H4 (cell line): ENCODE measurements around the gene BTBD7. TPM values are rescaled to one million over a fixed set of nuclear protein-coding genes. Genes with fewer than 3 reads are reported as not detected.

Source experiments
- DNase-seq: peaks from one replicate; pipeline ENCODE4 v3.0.0-alpha.2; 2015; ENCODE audit warnings: low spot score
- total RNA-seq: library from RNA; depleted of rRNA; stranded (reverse); fragments of >200 nt; shearing (Covaris generic); gene quantifications from 2 replicates; pipeline ENCODE4 v1.2.3, GENCODE V29; 2014

BTBD7 gene
- total RNA-seq, 1 experiment from 2014 or later: 11.0 TPM

DNA sequence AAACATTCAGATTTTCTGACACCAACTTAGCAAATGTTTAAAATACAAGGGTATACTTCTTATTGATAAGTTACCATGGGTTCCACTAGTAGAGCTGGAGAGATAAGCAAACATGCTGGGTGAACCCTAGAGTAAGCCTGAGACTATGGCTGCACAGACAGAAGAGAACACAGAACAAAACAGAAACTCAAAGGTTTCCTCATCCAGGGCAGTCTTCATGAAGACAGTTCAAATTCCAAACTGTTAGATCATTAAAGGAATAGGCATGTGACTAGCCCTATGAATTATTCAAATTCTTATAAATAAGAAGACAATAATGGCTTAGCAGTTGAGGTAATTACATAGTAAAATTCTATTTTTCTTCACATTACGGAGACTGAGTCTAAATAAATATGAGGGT lies 28.1 kb downstream of the BTBD7 start:
- no peak for DNase-seq

DNA sequence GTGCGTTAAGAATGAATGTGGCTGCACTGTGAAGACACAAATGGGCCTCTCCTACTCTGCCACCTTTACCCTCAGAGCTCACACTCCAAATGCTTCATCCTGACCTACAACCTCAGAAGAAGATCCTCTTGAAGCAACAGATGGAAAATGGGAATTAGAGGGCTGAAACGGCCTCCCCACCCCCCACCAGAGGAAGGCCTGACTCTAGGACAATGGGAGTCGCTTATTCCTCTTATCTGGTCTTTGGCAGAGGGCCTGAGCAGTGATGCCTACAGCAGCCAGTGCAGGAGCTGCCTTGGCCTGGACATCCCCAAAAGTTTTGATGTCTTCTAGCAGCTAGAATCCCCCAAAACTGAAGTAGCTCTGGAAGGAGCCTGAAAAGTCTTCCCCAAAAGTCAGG lies 29.2 kb downstream of the BTBD7 start:
- no peak for DNase-seq

DNA sequence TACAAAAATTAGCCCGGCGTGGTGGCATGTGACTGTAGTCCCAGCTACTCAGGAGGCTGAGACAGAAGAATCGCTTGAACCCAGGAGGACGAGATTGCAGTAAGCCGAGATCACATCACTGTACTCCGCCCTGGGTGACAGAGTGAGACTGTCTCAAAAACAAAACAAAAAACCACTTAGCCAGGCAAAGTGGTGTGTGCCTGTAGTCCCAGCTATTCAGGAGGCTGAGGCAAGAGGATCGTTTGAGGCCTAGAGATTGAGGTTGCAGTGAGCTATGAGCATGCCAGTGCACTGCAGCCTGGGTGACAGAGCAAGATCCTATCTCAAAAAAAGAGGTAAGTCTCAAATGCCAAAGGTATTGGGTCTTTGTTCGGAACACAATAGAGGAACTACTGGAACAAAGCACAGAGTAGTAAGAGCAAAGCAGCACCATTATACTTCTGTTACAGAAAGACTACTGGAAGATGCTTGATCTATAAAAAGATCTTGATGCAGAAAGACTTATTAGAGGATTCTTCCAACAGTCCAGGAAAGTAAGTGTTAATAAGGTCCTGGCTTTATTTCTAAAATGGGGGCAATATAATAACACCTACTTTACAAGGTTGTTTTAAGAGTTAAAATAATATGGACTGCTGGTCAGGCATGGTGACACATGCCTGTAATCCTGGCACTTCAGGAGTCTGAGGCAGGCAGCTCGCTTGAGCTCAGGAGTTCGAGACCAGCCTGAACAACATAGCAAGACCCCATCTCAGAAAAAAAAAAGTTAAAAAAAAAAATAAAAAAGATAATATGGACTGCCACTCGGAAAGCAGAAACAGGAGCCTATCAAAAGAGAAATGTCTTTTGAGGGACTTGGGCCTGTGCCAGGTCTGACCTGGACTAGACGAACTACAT lies 29.9 kb downstream of the BTBD7 start:
- no peak for DNase-seq

DNA sequence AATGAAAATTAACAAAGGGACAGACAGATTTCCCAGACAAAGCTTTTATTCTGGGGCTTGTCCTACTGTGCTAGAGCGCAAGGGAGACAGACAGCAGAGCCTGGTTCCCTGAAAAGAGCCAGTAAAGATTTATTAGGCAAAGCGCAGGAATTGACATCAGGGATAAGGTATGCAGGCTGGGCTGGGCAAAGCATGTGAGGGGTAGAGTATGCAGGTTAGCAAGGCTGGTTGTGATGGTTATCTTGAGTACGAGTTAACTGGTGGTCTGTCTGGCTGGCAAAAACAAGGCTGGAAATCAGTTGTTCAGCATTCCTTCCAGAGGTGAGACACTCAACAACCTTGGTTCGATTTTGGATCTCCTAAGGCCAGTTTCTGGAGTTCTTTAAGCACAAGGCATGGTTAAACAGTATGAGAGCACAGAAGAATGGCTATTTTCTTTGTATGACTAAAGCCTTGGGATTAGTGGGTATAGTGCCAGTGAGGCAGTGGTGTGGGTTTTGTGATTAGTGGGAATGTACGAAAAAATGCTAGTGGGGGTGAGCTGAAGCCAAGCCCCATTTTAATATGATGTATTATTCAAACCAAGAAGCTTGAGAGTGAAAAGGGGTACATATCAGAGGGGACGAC lies 30.9 kb downstream of the BTBD7 start:
- no peak for DNase-seq

DNA sequence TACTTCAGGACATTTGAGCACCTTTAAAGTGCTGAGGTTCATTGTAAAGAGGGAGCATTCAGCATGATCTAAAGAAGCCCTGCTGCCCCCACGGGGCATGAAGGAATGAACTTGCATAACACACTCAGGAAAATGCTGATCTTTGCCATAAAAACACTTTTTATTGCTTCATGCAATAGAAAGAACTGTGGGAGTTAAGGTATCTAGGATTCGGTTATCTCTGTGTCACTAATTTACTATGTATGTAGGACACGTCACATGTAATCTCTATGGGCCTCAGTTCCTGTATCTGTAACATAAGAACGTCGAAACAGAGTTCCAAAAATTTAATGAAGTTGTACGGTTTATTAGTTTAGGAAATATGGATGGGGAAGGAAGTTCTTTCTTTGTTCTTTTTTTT lies 33.0 kb downstream of the BTBD7 start:
- no peak for DNase-seq

DNA sequence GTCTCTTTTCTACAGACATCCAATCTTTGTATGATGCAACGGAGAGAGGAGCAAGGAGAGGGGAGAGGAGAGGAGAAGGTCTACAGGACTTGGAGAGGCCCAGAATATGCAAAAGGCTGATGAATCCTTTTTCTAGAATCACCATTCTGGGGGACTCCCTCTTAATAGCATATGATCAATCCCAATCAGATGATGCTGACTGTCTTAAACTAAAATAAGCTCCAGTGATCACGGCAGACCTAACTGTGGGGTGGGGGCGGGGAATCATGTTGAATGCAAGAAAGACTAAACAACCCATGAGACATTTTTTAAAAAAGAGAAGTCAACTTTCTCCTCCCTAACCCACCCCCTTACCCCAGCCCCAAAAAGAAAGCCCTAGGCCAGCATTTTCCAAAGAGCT lies 33.4 kb downstream of the BTBD7 start:
- no peak for DNase-seq

DNA sequence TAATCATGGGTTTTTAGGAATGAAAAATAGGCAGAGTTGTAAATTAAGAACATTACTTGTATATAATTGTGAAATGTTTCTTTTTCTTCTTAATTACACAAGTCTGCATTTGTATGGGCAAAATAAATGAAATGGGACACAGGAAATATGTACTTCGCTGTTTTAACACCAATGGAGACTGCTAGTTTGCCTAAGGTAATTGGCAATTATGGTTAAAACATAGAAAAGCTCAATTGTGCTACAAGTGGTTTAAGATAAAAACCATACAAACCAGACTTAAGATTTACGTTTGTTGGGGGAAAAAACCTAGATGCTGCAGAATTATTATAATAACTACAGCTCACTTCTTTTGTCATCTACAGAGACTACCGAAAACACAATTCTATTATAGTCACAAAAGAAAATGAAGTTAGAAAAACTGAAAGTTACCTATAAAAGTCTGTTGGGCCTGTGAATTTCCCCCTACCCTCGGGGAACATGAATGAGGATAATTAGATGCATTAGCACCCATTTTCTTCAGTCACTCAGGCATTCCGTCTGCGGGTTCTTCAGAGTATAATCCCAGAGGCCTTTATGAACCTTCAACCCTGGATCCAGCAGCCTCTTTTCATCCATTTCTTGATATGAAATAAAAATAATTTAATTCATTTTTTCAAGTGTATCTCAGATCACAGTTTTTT lies 37.2 kb downstream of the BTBD7 start:
- DNase-seq: no peak

DNA sequence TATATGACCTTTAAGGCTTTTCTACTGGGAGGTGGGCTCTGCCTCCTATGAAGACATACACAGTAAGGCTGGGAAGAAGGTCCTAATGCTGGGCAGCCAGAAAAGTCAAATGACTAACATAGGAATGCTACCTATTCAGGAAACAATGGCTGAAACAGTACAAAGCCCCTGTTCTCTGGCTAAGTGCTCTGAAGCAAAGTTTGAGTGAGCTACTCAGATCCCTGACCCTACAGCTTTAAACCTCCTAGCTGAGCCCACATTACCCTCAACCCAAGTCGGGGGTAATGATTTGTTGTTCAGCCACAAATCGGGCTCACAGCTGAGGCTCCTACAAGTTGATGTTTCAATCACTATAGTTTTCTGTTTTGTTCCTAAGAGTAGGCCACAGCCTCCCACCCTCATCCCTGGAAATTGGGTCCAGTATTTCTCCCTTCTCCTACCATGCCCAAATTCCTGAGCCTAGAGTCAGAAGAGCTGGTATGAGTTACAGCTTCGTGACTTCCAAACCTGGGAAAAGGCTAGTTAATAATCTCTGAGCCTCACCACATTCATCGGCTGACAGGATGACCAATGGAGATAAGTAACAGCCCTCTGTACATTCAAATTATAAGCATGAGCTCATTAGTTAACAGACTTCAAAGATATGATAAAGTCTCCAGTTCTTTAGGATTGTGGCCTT lies 46.5 kb downstream of the BTBD7 start:
- DNase-seq: no peak

DNA sequence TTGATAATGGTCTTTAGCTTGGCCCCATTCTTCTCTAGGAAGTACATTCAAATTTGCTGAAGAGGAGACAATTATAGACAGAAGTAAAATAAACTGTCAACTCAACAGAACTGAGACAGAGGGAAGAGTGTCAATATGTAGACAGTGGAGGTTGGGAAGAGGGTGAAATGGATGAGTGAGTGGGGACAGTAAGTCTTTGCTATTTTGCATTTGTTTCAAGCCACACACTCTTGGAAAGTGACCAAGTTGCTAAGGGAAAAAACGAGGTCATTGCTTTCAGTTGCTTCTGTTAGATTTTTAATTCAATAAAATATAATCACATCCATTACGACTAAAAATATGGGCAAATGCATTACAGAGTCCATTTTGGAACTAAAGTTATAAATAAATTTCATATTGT lies 47.8 kb downstream of the BTBD7 start:
- no peak for DNase-seq

DNA sequence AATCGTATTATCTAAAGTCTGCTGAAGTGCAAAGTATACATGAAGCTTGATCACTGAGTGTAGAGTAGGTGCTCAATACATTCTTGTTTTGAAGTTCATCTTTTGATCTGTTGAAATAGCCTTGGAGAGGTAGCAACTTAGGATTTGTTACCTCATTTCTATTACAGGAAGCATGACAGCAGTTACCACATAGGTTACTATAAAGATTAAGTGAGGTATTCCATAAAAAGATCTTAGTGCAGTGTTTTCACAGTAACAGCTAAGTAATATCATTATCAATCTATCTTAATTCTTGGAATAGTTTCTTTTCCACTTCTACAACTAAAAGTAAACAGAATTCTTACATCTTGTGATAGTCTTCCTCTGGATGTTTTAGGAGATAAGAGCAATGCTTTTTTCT lies 50.9 kb downstream of the BTBD7 start:
- no peak for DNase-seq

DNA sequence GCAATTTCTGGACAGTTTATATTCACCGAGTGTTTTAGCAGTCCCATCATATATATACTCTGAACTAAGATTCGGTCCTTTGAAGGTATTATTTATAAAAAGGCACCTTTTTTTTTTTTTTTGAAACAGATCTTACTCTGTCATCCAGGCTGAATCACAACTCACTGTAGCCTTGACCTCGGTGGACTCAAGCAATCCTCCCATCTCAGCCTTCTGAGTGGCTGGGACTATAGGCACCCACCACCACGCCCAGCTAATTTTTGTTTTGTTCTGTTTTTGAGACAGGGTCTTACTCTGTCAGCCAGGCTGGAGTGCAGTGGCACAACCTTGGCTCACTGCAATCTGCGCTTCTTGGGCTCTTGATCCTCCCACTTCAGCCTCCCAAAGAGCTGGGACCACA lies 52.1 kb downstream of the BTBD7 start:
- DNase-seq: no peak

DNA sequence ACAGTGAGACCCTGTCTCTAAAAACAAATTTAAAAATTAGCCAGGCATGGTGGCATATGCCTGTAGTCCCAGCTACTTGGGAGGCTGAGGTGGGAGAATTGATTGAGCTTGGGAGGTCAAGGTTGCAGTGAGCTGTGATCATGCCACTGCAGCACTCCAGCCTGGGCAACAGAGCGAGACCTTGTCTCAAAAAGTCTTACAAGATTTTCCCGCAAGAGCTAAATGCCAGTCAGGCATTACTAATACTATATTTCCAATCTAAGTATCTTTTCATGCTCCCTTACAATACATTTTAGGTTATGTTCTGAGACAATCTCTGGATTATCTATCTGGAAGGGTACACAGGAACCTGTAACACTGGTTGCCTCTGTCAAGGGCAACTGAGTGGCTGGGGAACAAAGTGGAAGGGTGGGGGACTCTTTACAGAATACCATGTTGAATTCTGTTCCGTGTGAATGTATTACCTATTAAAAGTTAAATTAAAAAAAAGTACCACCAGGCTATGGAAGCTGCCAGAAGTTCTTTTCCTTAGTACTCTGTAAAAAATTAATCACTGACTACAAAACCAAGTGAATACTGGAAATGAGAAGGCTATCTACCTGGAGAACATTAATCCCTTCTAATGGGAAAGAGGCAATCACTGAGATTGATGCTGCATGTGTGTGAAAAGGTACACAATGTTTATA lies 56.7 kb downstream of the BTBD7 start:
- no peak for DNase-seq

DNA sequence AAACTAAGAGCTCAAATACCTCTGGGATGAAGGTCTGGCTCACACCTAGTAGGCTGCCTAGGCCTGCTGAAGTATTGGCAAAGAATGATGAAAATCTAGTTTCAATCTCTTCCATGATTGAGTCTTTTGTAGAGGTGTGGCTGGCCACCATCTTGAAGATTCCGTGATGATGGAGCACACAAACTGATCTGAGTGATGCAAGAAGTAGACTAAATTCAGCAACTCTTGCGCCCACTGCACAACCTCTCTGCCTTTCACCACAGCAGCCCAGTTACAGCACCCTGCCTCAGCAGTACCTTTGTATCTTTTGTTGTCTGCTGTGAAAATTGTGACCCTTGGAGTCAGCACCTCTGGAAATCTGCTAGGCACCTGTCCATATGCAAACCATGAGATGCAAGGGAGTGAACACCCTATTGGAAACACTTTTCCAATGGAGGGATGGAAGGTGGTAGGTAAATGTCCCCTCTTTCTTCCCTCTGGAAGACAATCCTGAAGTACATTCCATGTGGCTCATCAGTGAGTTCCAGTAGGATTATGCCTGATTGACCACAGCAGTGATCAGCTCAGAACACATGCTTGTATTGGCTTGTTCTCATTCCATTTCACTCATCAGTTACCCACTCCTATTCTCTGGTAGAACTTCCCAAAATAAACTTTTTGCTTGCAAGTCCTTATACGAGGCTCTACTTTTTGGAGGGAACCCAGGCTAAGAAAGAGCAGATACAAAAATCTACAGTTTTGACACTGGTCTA lies 58.6 kb downstream of the BTBD7 start:
- no peak for DNase-seq

DNA sequence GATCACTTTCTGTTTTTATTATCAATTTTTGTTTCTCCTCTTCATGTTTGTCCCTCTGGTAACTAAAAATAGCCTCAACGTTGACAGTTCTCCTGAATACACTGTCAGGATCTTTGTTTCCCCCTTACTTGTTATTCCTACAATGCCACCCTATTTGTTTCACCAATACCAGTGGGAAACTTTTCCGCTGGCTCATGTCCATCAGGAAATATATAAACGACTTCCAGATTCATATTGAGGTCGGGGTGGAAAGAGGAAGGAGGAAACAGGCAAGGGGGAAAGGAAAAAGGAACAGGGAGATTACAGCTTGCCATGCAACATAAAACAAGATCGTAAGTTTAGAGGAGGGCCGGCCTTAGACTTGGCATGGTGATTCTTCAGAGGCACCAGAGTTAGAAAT lies 61.7 kb downstream of the BTBD7 start:
- DNase-seq: no peak

DNA sequence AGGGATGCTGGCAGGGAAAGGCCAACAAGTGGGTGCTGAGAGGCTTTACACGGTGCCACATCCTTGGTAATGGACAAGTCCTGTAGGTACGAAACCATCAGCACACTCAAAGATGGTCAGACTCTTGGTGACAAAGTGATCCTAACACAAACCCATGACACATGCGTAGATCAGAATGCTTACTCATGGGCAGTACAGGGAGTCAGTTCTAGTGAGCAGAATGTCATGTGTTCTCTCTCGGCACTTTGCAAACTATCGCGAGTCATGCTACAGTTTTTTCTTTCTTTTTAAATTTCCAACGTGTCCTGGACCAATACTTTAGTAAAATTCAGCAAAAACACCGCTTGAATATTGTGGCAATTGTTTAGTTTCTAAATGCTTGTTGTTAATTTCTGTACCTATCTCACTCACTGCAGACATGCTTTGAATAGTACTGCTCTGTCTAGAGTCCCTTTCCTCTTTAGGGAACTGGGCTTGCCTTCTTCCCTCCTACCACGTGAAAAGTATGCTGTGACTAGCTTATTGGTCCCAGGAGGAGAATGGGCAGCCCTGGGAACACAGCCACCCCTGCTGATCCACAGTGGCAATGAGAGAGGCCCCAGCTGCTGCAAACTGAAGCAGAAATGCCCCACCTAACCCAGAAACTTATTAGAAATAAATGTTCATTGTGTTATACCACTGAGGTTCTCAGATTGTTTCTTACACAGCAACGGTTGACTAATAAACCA lies 63.3 kb downstream of the BTBD7 start:
- peak; percentile 60 for DNase-seq

DNA sequence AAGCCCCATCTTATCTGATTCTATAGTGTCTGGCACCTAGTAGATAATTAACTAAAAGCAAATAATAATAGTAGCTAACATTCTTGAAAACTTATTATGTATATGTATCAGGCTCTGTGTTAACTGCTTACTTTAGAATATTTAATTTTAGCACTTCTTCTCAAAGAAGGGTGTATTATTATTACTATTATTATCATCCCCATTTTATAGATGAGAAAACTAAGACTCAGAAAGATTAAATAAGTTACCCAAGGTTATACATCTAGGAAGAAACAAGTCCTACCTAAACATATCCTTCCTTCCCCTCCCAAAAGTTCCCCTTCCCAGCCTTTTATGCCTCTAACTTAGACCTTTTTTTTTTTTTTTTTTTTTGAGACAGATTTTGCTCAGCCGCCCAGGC lies 64.4 kb downstream of the BTBD7 start:
- DNase-seq: no peak

DNA sequence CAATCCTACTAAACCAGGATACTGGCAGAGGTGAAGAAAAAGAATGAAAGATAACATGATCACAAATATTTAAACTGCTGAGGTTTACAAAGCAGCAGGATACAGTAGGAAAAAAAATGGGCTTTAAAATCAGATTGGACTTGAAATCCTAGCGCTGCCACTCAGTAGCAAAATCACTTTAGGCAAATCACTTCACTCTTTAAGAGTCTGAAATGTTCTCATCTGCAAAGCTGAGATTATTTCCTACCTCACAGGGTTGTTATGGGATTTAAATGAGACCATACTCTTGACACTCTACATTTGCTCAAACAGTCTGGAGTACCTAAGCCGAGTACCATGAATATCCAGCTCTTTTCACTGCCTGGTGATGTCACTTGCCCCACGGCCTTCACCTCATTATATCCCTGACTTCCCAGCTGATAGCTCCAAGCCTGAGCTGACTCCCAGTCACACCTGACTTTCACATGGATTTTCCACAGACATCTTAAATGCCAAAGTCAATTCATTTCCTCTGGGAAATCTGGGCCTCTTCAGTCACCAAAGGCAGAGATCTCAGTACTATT lies 65.6 kb downstream of the BTBD7 start:
- DNase-seq: no peak

DNA sequence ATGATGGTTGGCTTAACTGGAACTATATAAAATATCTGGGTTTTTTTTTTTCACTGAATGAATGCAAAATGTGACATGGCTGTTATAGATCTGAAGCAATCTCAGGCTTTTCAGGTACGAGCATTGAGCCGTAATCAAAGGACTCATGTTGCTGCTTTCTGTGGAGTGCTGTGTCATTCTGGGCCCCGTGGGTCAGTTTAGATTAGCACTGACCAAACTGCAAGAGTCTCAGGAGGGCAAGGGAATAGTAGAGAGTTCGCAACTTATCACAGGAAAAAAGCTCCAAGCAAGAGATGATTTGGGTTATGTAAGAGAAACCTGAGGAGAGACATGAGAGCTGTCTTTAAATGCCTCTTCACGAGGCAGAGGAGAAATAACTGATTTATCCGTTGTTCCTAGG lies 66.7 kb downstream of the BTBD7 start:
- DNase-seq: no peak

DNA sequence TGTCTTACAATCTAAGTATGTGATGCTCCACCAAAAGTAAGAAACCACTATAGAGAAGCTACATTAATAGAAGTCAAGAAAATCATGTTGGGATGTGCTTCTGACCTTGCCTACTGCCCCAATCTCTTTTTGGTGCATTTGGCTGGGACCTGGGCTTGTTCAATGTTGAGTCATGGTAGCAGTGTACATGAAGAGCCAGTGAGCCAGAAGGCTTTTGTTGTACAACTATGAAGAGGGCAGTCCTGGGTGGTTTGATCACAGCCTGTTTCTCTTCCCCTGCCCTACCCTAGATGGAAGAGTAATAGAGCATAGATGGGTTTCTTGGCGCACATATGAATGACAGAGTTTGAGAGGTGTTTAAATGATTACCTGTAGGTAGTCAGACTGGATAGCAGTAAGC lies 69.4 kb downstream of the BTBD7 start:
- DNase-seq: no peak

DNA sequence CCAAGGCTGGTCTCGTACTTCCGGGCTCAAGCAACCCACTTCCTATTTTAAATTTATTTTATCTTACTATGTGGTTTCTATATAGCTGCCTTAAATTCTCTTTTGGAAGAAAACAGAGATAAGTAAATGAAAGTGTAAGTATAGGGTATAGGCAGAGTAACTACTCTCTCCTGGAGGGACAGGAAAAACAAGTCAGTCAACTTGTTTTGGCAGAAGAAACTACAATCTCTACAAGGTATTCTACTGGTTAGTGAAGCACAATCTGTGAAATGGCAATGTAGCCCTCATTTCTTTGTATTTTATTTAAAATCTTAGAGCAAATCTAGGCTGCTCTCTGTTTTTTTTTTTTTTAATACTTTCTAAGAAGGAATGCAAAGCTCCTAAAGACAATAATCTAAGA lies 70.4 kb downstream of the BTBD7 start:
- no peak for DNase-seq
